ENCODE data around the gene DHRS9. TPM values are rescaled to one million over a fixed set of nuclear protein-coding genes. Genes with fewer than 3 reads are reported as not detected.

DHRS9 gene
- total RNA-seq, 1 donor from 2014 or later, result not detected

GRCh38 chr2:169038338-169038757, 31.0 kb upstream of the DHRS9 start:
- no peaks in the 10 kb centered on the region for H3K36me3 Mint-ChIP-seq (ENCODE audit: unreplicated experiment)

GRCh38 chr2:169039702-169040101, 29.7 kb upstream of the DHRS9 start:
- H3K9me3 Mint-ChIP-seq (ENCODE audit: unreplicated experiment), result peaks cover 22% of the 10 kb centered on the region

More at GRCh38 chr2:169038338-169038757, 31.0 kb upstream of the DHRS9 start:
- Mint-ChIP-seq H3K4me1 (ENCODE audit: unreplicated experiment) (peaks cover 4% of the 10 kb centered on the region), H3K9me3 (ENCODE audit: unreplicated experiment) (peaks cover 19% of the 10 kb centered on the region), H3K27me3 (ENCODE audit: unreplicated experiment) (no peaks in the 10 kb centered on the region), H3K4me3 (ENCODE audit: unreplicated experiment) (no peak overlapping the region), H3K27ac (ENCODE audit: unreplicated experiment) (no peak overlapping the region)
- TF ChIP-seq CTCF (IDR thresholded peaks at IDR 0.05), result no peak
- no peak for DNase-seq (ENCODE audit: extremely low spot score, unreplicated experiment)

GRCh38 chr2:169041594-169041993, 27.8 kb upstream of the DHRS9 start:
- peaks cover 4% of the 10 kb centered on the region for H3K4me1 Mint-ChIP-seq (ENCODE audit: unreplicated experiment)
- TF ChIP-seq CTCF (IDR thresholded peaks at IDR 0.05), result no peak
- H3K27me3 Mint-ChIP-seq (ENCODE audit: unreplicated experiment), result no peaks in the 10 kb centered on the region
- no peaks in the 10 kb centered on the region for H3K36me3 Mint-ChIP-seq (ENCODE audit: unreplicated experiment)
- no peak for DNase-seq (ENCODE audit: extremely low spot score, unreplicated experiment)
- H3K4me3 Mint-ChIP-seq (ENCODE audit: unreplicated experiment), result no peak overlapping the region
- peaks cover 28% of the 10 kb centered on the region for H3K9me3 Mint-ChIP-seq (ENCODE audit: unreplicated experiment)
- H3K27ac Mint-ChIP-seq (ENCODE audit: unreplicated experiment), result no peak overlapping the region

More at GRCh38 chr2:169039702-169040101, 29.7 kb upstream of the DHRS9 start:
- Mint-ChIP-seq H3K36me3 (ENCODE audit: unreplicated experiment) (no peaks in the 10 kb centered on the region), H3K27ac (ENCODE audit: unreplicated experiment) (no peak overlapping the region), H3K4me3 (ENCODE audit: unreplicated experiment) (no peak overlapping the region), H3K4me1 (ENCODE audit: unreplicated experiment) (peaks cover 4% of the 10 kb centered on the region), H3K27me3 (ENCODE audit: unreplicated experiment) (no peaks in the 10 kb centered on the region)
- TF ChIP-seq CTCF (IDR thresholded peaks at IDR 0.05), result no peak
- DNase-seq (ENCODE audit: extremely low spot score, unreplicated experiment), result no peak

GRCh38 chr2:169042856-169043255, 26.5 kb upstream of the DHRS9 start:
- no peaks in the 10 kb centered on the region for H3K27me3 Mint-ChIP-seq (ENCODE audit: unreplicated experiment)
- H3K36me3 Mint-ChIP-seq (ENCODE audit: unreplicated experiment), result no peaks in the 10 kb centered on the region
- no peak overlapping the region for H3K4me3 Mint-ChIP-seq (ENCODE audit: unreplicated experiment)
- TF ChIP-seq CTCF (IDR thresholded peaks at IDR 0.05), result no peak
- H3K27ac Mint-ChIP-seq (ENCODE audit: unreplicated experiment), result no peak overlapping the region
- H3K9me3 Mint-ChIP-seq (ENCODE audit: unreplicated experiment), result peaks cover 24% of the 10 kb centered on the region
- DNase-seq (ENCODE audit: extremely low spot score, unreplicated experiment), result no peak
- H3K4me1 Mint-ChIP-seq (ENCODE audit: unreplicated experiment), result peaks cover 7% of the 10 kb centered on the region

- Mint-ChIP-seq H3K4me1 (ENCODE audit: unreplicated experiment) (peaks cover 3% of the 10 kb centered on the region), H3K27me3 (ENCODE audit: unreplicated experiment) (no peaks in the 10 kb centered on the region), H3K9me3 (ENCODE audit: unreplicated experiment) (peaks cover 22% of the 10 kb centered on the region), H3K27ac (ENCODE audit: unreplicated experiment) (no peak overlapping the region), H3K36me3 (ENCODE audit: unreplicated experiment) (no peaks in the 10 kb centered on the region), H3K4me3 (ENCODE audit: unreplicated experiment) (no peak overlapping the region)
- TF ChIP-seq CTCF (IDR thresholded peaks at IDR 0.05), result no peak
- DNase-seq (ENCODE audit: extremely low spot score, unreplicated experiment), result no peak
These were observed 22.8 kb upstream of the DHRS9 start for GRCh38 chr2:169046440-169047151.
